HEK293T (cell line): ENCODE results near the gene CREB5.

Source experiments
- ELF4 ChIP-seq: fragments of 450-650 bp; IDR thresholded peaks from 2 replicates; pipeline ENCODE4 v1.6.1; 2017; ENCODE audit warnings: antibody characterized with exemption
- FOXK2 ChIP-seq: fragments of 450-650 bp; IDR thresholded peaks from 2 replicates; pipeline ENCODE4 v1.6.1; 2016; ENCODE audit warnings: mild to moderate bottlenecking
- FOXM1 ChIP-seq: fragments of 450-650 bp; IDR thresholded peaks from 2 replicates; pipeline ENCODE4 v1.6.1; 2017; ENCODE audit warnings: mild to moderate bottlenecking, borderline replicate concordance
- LEF1 ChIP-seq: fragments of 450-650 bp; IDR thresholded peaks from 2 replicates; pipeline ENCODE4 v1.6.1; 2017; ENCODE audit warnings: mild to moderate bottlenecking, borderline replicate concordance
- NFRKB ChIP-seq: fragments of 450-650 bp; IDR thresholded peaks from 2 replicates; pipeline ENCODE4 v1.6.1; 2016; ENCODE audit warnings: mild to moderate bottlenecking, moderate library complexity
- SUZ12 ChIP-seq: fragments of 450-650 bp; IDR thresholded peaks from 2 replicates; pipeline ENCODE4 v1.6.1; 2016; ENCODE audit warnings: mild to moderate bottlenecking

- TF ChIP-seq SUZ12: no peak
- no peak for TF ChIP-seq ELF4
- no peak for TF ChIP-seq NFRKB
- TF ChIP-seq FOXM1: no peak
- TF ChIP-seq FOXK2: no peak
- no peak for TF ChIP-seq LEF1
Observed at GRCh38 chr7:28647076-28647421, 234.7 kb downstream of the CREB5 start.
